Upper lobe of left lung (tissue), 4 donors: ENCODE results near the gene PSMG4.

Experiments
- EP300 ChIP-seq, 4 donors: sonication (generic); formaldehyde crosslinking; IDR thresholded peaks; one replicate each; pipeline ENCODE4 v1.5.1; 2017; ENCODE audit warnings: antibody characterized with exemption in 4 of 4, control low read depth in 2 of 4
- POLR2A ChIP-seq, 4 donors: fragments of 450-650 bp; IDR thresholded peaks; one replicate each; pipeline ENCODE4 v1.5.1; 2016 to 2017; ENCODE audit warnings: antibody characterized with exemption in 4 of 4, mild to moderate bottlenecking in 2 of 4
- POLR2AphosphoS5 ChIP-seq, 2 donors: sonication (generic); formaldehyde crosslinking; IDR thresholded peaks; one replicate each; pipeline ENCODE4 v1.5.1; 2017; ENCODE audit warnings: antibody characterized with exemption in 2 of 2
- TF ChIP-seq, protein P1 (sequence below), 6 experiments: fragments of 450-650 bp in 4 of 6; fragments of 200-600 bp in 2 of 6; sonication (generic) in 2 of 6; IDR thresholded peaks; one replicate each; pipeline ENCODE4 v1.5.1; 2016 to 2019; ENCODE audit warnings: antibody characterized with exemption in 6 of 6

GRCh38 chr6:3304500-3305215 lies 45.9 kb downstream of the PSMG4 start:
- TF ChIP-seq, protein P1, sequence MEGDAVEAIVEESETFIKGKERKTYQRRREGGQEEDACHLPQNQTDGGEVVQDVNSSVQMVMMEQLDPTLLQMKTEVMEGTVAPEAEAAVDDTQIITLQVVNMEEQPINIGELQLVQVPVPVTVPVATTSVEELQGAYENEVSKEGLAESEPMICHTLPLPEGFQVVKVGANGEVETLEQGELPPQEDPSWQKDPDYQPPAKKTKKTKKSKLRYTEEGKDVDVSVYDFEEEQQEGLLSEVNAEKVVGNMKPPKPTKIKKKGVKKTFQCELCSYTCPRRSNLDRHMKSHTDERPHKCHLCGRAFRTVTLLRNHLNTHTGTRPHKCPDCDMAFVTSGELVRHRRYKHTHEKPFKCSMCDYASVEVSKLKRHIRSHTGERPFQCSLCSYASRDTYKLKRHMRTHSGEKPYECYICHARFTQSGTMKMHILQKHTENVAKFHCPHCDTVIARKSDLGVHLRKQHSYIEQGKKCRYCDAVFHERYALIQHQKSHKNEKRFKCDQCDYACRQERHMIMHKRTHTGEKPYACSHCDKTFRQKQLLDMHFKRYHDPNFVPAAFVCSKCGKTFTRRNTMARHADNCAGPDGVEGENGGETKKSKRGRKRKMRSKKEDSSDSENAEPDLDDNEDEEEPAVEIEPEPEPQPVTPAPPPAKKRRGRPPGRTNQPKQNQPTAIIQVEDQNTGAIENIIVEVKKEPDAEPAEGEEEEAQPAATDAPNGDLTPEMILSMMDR (IDR thresholded peaks at IDR 0.05) = no peak
- TF ChIP-seq POLR2AphosphoS5 (IDR thresholded peaks at IDR 0.05) (no peak), POLR2A (IDR thresholded peaks at IDR 0.05) (no peak), EP300 (IDR thresholded peaks at IDR 0.05) (no peak)
